ENCODE measurements around the gene RCC1. TPM values are rescaled to one million over a fixed set of nuclear protein-coding genes. Genes with fewer than 3 reads are reported as not detected.
A peak's percentile ranks its signal among the peaks of the same experiment; 100 is the strongest.

The RCC1 gene
- total RNA-seq, 1 donor from 2014 or later: 58.4 TPM

DNA sequence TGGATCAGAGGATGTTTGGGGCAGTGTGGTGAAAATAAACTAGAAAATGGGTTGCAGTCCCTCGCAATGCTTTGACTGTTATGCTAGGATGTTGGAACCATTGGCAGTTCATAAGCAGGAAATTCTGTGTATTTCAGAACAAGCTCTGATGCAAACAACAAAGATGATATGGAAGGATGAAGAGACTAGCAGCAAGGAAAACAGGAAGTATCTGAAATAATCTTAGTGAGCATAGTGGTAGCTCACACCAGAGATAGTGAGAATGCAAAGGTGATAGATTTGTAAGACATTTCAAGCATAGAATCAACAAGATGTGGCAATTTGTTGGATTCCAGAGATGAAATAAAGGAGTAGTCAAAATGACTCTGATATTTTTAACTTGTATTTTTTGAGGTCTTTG, 11.1 kb upstream of the RCC1 start:
- no peaks in the 10 kb centered on the region for H3K4me1 Mint-ChIP-seq (ENCODE audit: low read depth)
- H3K27me3 Mint-ChIP-seq: no peaks in the 10 kb centered on the region
- H3K36me3 Mint-ChIP-seq (ENCODE audit: insufficient read depth): peaks cover 24% of the 10 kb centered on the region
- H3K27ac Mint-ChIP-seq: no peak overlapping the region
- no peaks in the 10 kb centered on the region for H3K9me3 Mint-ChIP-seq (ENCODE audit: low read depth)
- H3K4me3 Mint-ChIP-seq (ENCODE audit: low read depth): no peak overlapping the region
- DNase-seq (ENCODE audit: low spot score, unreplicated experiment): no peak
- TF ChIP-seq, protein P1, sequence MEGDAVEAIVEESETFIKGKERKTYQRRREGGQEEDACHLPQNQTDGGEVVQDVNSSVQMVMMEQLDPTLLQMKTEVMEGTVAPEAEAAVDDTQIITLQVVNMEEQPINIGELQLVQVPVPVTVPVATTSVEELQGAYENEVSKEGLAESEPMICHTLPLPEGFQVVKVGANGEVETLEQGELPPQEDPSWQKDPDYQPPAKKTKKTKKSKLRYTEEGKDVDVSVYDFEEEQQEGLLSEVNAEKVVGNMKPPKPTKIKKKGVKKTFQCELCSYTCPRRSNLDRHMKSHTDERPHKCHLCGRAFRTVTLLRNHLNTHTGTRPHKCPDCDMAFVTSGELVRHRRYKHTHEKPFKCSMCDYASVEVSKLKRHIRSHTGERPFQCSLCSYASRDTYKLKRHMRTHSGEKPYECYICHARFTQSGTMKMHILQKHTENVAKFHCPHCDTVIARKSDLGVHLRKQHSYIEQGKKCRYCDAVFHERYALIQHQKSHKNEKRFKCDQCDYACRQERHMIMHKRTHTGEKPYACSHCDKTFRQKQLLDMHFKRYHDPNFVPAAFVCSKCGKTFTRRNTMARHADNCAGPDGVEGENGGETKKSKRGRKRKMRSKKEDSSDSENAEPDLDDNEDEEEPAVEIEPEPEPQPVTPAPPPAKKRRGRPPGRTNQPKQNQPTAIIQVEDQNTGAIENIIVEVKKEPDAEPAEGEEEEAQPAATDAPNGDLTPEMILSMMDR (IDR thresholded peaks at IDR 0.05; ENCODE audit: unreplicated experiment): no peak

DNA sequence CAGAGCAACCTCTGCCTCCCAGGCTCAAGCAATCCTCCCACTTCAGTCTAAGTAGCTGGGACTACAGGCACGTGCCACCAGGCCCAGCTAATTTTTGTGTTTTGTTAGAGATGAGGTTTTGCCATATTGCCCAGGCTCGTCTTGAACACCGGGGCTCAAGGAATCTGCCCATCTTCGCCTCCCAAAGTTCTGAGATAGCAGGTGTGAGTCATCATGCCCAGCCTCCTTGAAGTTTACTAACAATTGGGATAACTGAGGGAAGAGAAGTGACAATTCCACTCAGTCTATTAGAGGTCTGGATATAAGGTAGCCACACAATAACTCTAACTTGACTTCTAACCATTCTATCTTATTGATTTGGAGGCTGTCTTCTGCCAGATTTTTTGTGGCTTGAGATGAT, 6.3 kb upstream of the RCC1 start:
- no peaks in the 10 kb centered on the region for H3K27me3 Mint-ChIP-seq
- TF ChIP-seq, protein P1 (IDR thresholded peaks at IDR 0.05; ENCODE audit: unreplicated experiment): no peak
- peak overlapping the region; percentile 67 for H3K27ac Mint-ChIP-seq
- no peak overlapping the region for H3K4me3 Mint-ChIP-seq (ENCODE audit: low read depth)
- no peaks in the 10 kb centered on the region for H3K4me1 Mint-ChIP-seq (ENCODE audit: low read depth)
- DNase-seq (ENCODE audit: low spot score, unreplicated experiment): no peak
- H3K9me3 Mint-ChIP-seq (ENCODE audit: low read depth): no peaks in the 10 kb centered on the region
- H3K36me3 Mint-ChIP-seq (ENCODE audit: insufficient read depth): peaks cover 10% of the 10 kb centered on the region

DNA sequence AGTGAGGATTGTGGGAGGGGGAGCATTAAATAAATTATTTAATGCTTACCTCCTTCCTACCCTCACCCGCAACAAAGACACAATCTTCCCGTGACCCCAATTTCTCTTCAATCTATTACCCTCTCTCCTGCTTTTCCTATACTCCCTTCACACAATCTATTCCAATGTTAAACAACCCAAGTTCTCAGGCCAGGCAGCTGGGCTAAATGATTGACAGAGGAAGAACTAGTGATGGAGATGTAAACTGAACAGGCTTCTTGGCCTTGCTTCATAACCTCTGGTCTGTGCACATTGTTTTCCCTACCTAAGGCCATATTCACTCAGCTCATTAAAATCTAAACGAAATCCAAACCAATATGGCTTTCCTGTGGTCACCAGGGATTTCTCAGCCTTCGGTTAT, 3.9 kb upstream of the RCC1 start:
- no peaks in the 10 kb centered on the region for H3K27me3 Mint-ChIP-seq
- no peak overlapping the region for H3K4me3 Mint-ChIP-seq (ENCODE audit: low read depth)
- no peak for DNase-seq (ENCODE audit: low spot score, unreplicated experiment)
- H3K27ac Mint-ChIP-seq: no peak overlapping the region
- peaks cover 5% of the 10 kb centered on the region for H3K36me3 Mint-ChIP-seq (ENCODE audit: insufficient read depth)
- TF ChIP-seq, protein P1 (IDR thresholded peaks at IDR 0.05; ENCODE audit: unreplicated experiment): no peak
- no peaks in the 10 kb centered on the region for H3K9me3 Mint-ChIP-seq (ENCODE audit: low read depth)
- H3K4me1 Mint-ChIP-seq (ENCODE audit: low read depth): peaks cover 3% of the 10 kb centered on the region

DNA sequence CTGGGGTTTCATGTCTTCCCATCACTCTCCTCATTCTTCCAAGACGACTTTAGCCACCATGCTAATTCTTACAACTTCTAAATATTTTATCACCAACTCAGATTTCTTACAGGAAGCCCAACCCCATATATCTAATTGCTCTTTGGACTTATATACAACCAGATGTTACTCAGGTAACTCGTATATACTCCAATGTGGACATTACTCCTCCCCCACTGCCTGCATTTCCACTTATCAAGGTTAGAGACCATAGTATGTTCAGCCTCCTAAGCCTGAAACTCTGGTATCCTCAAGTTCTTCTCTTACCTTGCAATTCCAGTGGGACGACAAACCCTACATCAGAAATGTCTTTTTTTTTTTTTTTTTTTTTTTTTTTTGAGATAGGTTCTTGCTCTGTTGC, 2.7 kb upstream of the RCC1 start:
- TF ChIP-seq, protein P1 (IDR thresholded peaks at IDR 0.05; ENCODE audit: unreplicated experiment): no peak
- H3K4me1 Mint-ChIP-seq (ENCODE audit: low read depth): peaks cover 10% of the 10 kb centered on the region
- DNase-seq (ENCODE audit: low spot score, unreplicated experiment): no peak
- no peak overlapping the region for H3K4me3 Mint-ChIP-seq (ENCODE audit: low read depth)
- peaks cover 3% of the 10 kb centered on the region for H3K36me3 Mint-ChIP-seq (ENCODE audit: insufficient read depth)
- H3K27me3 Mint-ChIP-seq: no peaks in the 10 kb centered on the region
- H3K9me3 Mint-ChIP-seq (ENCODE audit: low read depth): no peaks in the 10 kb centered on the region
- H3K27ac Mint-ChIP-seq: peak overlapping the region; percentile 26

DNA sequence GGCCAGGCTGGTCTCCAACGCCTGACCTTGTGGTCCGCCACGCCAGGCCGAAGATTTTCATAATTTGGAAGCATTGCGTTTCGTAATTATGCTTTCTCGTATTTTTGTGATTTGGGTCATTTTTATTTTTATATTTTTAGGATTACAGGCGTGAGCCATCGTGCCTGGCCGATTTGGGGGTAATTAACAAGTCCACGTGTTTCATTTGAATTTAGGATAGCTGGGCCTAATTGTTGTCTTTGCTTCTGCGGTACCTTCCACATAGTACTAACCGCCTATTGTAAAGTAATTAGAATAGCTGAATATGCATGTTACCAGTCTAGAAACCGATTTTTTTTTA, 1.0 kb downstream of the RCC1 start:
- Mint-ChIP-seq H3K36me3 (ENCODE audit: insufficient read depth) (peaks cover 23% of the 10 kb centered on the region), H3K27me3 (no peaks in the 10 kb centered on the region), H3K9me3 (ENCODE audit: low read depth) (no peaks in the 10 kb centered on the region)

More for the DNA sequence above, 1.0 kb downstream of the RCC1 start:
- peaks cover 38% of the 10 kb centered on the region for H3K4me1 Mint-ChIP-seq (ENCODE audit: low read depth)
- peak overlapping the region; percentile 97 for H3K4me3 Mint-ChIP-seq (ENCODE audit: low read depth)
- TF ChIP-seq, protein P1 (IDR thresholded peaks at IDR 0.05; ENCODE audit: unreplicated experiment): no peak
- DNase-seq (ENCODE audit: low spot score, unreplicated experiment): no peak
- peak overlapping the region; percentile 99 for H3K27ac Mint-ChIP-seq
